OCI-LY3 (cell line): Measurements from ENCODE around the gene CPED1.
A peak's percentile ranks its signal among the peaks of the same experiment; 100 is the strongest.

Experiments
- H2AFZ ChIP-seq: fragments of 200-600, 300-600 bp; shearing (Covaris generic); 2 replicates; pipeline ENCODE4 v1.6.0; 2014; ENCODE audit warnings: antibody characterized with exemption, low read depth, low read length
- H3K27ac ChIP-seq: fragments of 200-600, 300-600 bp; sonication (generic); 2 replicates; pipeline ENCODE4 v1.5.1; 2014; ENCODE audit warnings: mild to moderate bottlenecking, low read length, moderate library complexity, mixed read lengths
- H3K27me3 ChIP-seq: fragments of 200-600, 300-600 bp; sonication (generic); 2 replicates; pipeline ENCODE4 v1.6.1; 2014; ENCODE audit warnings: low read depth, low read length, mixed read lengths
- H3K36me3 ChIP-seq: fragments of 200-600, 300-600 bp; sonication (generic); replicated peaks from 2 replicates; pipeline ENCODE3; 2014; ENCODE audit warnings: low read depth, low read length, mixed read lengths
- H3K4me1 ChIP-seq: fragments of 300-600, 200-600 bp; sonication (generic); 2 replicates; pipeline ENCODE4 v1.6.1; 2014; ENCODE audit warnings: low read length, mixed read lengths
- H3K4me2 ChIP-seq: fragments of 200-600, 300-600 bp; sonication (generic); 2 replicates; pipeline ENCODE4 v1.6.1; 2014; ENCODE audit warnings: low read length, mixed read lengths
- H3K4me3 ChIP-seq: fragments of 300-600, 200-600 bp; sonication (generic); 2 replicates; pipeline ENCODE4 v1.5.1; 2014; ENCODE audit warnings: antibody characterized with exemption, mild to moderate bottlenecking, low read length, moderate library complexity
- H3K79me2 ChIP-seq: fragments of 300-600, 200-600 bp; shearing (Covaris generic); 2 replicates; pipeline ENCODE4 v1.6.1; 2014; ENCODE audit warnings: mild to moderate bottlenecking, low read length, mixed read lengths
- H3K9ac ChIP-seq: fragments of 300-600, 200-600 bp; shearing (Covaris generic); 2 replicates; pipeline ENCODE4 v1.6.0; 2014; ENCODE audit warnings: mild to moderate bottlenecking, low read length, moderate library complexity
- H3K9me3 ChIP-seq: fragments of 200-600, 300-600 bp; shearing (Covaris generic); 2 replicates; pipeline ENCODE4 v1.6.1; 2014; ENCODE audit warnings: low read length, mixed read lengths; ENCODE audit not compliant: insufficient read depth
- H4K20me1 ChIP-seq: fragments of 200-600, 300-600 bp; sonication (generic); 2 replicates; pipeline ENCODE4 v1.6.1; 2016; ENCODE audit warnings: low read length, mixed read lengths; ENCODE audit not compliant: insufficient read depth
- CTCF ChIP-seq: fragments of 200-600, 300-600 bp; sonication (generic); IDR thresholded peaks from 2 replicates; pipeline ENCODE4 v1.5.1; 2014; ENCODE audit warnings: antibody characterized with exemption, low read length, low read depth
- EZH2phosphoT487 ChIP-seq: fragments of 200-600 bp; shearing (Covaris generic); IDR thresholded peaks from 2 replicates; pipeline ENCODE4 v1.6.1; 2018; ENCODE audit warnings: antibody characterized with exemption, mixed run types, low read depth

The CPED1 gene

GRCh38 chr7:121079425-121080169, 91.1 kb downstream of the CPED1 start:
- peaks cover 24% of the 10 kb centered on the region for H3K4me1 ChIP-seq
- H3K27ac ChIP-seq: no peak overlapping the region
- peaks cover 42% of the 10 kb centered on the region for H3K27me3 ChIP-seq
- no peak overlapping the region for H3K9ac ChIP-seq
- H2AFZ ChIP-seq: no peak overlapping the region
- TF ChIP-seq CTCF: no peak
- TF ChIP-seq EZH2phosphoT487: no peak
- no peak overlapping the region for H3K4me3 ChIP-seq
- H3K36me3 ChIP-seq: no peaks in the 10 kb centered on the region
- no peak overlapping the region for H3K4me2 ChIP-seq
- H4K20me1 ChIP-seq: no peaks in the 10 kb centered on the region
- H3K9me3 ChIP-seq: no peaks in the 10 kb centered on the region
- H3K79me2 ChIP-seq: no peaks in the 10 kb centered on the region

GRCh38 chr7:121080257-121080912, 91.9 kb downstream of the CPED1 start:
- Histone ChIP-seq H3K9me3 (no peaks in the 10 kb centered on the region), H3K4me3 (no peak overlapping the region), H3K27ac (no peak overlapping the region), H3K27me3 (peaks cover 34% of the 10 kb centered on the region), H3K36me3 (no peaks in the 10 kb centered on the region), H2AFZ (no peak overlapping the region), H4K20me1 (no peaks in the 10 kb centered on the region), H3K4me2 (no peak overlapping the region), H3K9ac (no peak overlapping the region), H3K79me2 (no peaks in the 10 kb centered on the region), H3K4me1 (peaks cover 26% of the 10 kb centered on the region)
- no peak for TF ChIP-seq EZH2phosphoT487
- TF ChIP-seq CTCF: no peak

GRCh38 chr7:121080913-121081326, 92.4 kb downstream of the CPED1 start:
- no peaks in the 10 kb centered on the region for H4K20me1 ChIP-seq
- H2AFZ ChIP-seq: no peak overlapping the region
- peak overlapping the region; percentile 19; the same call in 1 of the 2 replicates for H3K4me2 ChIP-seq
- H3K36me3 ChIP-seq: no peaks in the 10 kb centered on the region
- no peak overlapping the region for H3K27ac ChIP-seq
- no peaks in the 10 kb centered on the region for H3K9me3 ChIP-seq
- no peak overlapping the region for H3K9ac ChIP-seq
- TF ChIP-seq EZH2phosphoT487 (no peak), CTCF (no peak)
- peaks cover 29% of the 10 kb centered on the region for H3K4me1 ChIP-seq
- H3K27me3 ChIP-seq: peaks cover 31% of the 10 kb centered on the region
- H3K79me2 ChIP-seq: no peaks in the 10 kb centered on the region
- H3K4me3 ChIP-seq: no peak overlapping the region

GRCh38 chr7:121081327-121081936, 92.9 kb downstream of the CPED1 start:
- Histone ChIP-seq H4K20me1 (no peaks in the 10 kb centered on the region), H3K4me2 (peak overlapping the region; percentile 25; the same call in 1 of the 2 replicates), H3K9me3 (no peaks in the 10 kb centered on the region), H3K79me2 (no peaks in the 10 kb centered on the region), H3K9ac (no peak overlapping the region), H3K4me1 (peaks cover 29% of the 10 kb centered on the region), H3K27ac (no peak overlapping the region), H3K36me3 (no peaks in the 10 kb centered on the region), H3K4me3 (no peak overlapping the region), H2AFZ (no peak overlapping the region), H3K27me3 (peaks cover 32% of the 10 kb centered on the region)
- TF ChIP-seq CTCF (peak; percentile 81), EZH2phosphoT487 (no peak)
